A673 (cell line): Measurements from ENCODE around the gene ESR1. TPM values are rescaled to one million over a fixed set of nuclear protein-coding genes. Genes with fewer than 3 reads are reported as not detected.

Experiments used
- BruUV-seq: library from RNA; stranded (reverse); fragments of 400-500 nt; replicated peaks from 2 replicates; lab custom pipeline; 2021; lab: Mats Ljungman, UMichigan
- CTCF ChIA-PET: fragments of 300-600 bp; sonication (Branson Sonifier 250); formaldehyde crosslinking; loops from one replicate; lab custom pipeline; 2022; ENCODE audit warnings: antibody characterized with exemption; lab: Charles Lee
- POLR2A ChIA-PET: fragments of 300-600 bp; sonication (Branson Sonifier 250); formaldehyde crosslinking; loops from one replicate; lab custom pipeline; 2022; ENCODE audit warnings: antibody characterized with exemption; ENCODE audit not compliant: low non-redundant PET; lab: Charles Lee
- DNase-seq: peaks from one replicate; pipeline ENCODE4 v3.0.0-alpha.2; 2015; ENCODE audit warnings: low spot score
- H3K27ac ChIP-seq: fragments of 200-600 bp; sonication (generic); 2 replicates; pipeline ENCODE4 v1.5.1; 2016; ENCODE audit warnings: mixed run types, low read depth, mild to moderate bottlenecking, mixed read lengths, antibody characterized with exemption, low read length; ENCODE audit not compliant: poor library complexity, severe bottlenecking
- H3K27me3 ChIP-seq: fragments of 200-600 bp; sonication (generic); replicated peaks from 2 replicates; pipeline ENCODE4 v1.6.1; 2017; ENCODE audit warnings: mixed run types, low read depth, mild to moderate bottlenecking, mixed read lengths, antibody characterized with exemption, low read length; ENCODE audit not compliant: insufficient read depth, poor library complexity
- H3K36me3 ChIP-seq: fragments of 200-600 bp; sonication (generic); 2 replicates; pipeline ENCODE4 v1.6.1; 2016; ENCODE audit warnings: mixed run types, mild to moderate bottlenecking, mixed read lengths, antibody characterized with exemption, low read length; ENCODE audit not compliant: insufficient read depth, poor library complexity, severe bottlenecking
- H3K4me1 ChIP-seq: fragments of 200-600 bp; sonication (generic); 2 replicates; pipeline ENCODE4 v1.6.1; 2017; ENCODE audit warnings: mixed run types, mild to moderate bottlenecking, mixed read lengths, antibody characterized with exemption, low read length; ENCODE audit not compliant: insufficient read depth, poor library complexity, severe bottlenecking
- H3K4me3 ChIP-seq: fragments of 200-600 bp; sonication (generic); 2 replicates; pipeline ENCODE4 v1.5.1; 2016; ENCODE audit warnings: low read depth, mixed run types, mild to moderate bottlenecking, mixed read lengths, low read length; ENCODE audit not compliant: poor library complexity, severe bottlenecking
- H3K9me3 ChIP-seq: fragments of 200-600 bp; sonication (generic); 2 replicates; pipeline ENCODE4 v1.6.1; 2016; ENCODE audit warnings: mixed run types, low read depth, mild to moderate bottlenecking, mixed read lengths, antibody characterized with exemption, low read length; ENCODE audit not compliant: poor library complexity, severe bottlenecking
- EZH2 ChIP-seq: fragments of 200-600 bp; sonication (generic); IDR thresholded peaks from 2 replicates; pipeline ENCODE4 v1.6.1; 2017; ENCODE audit warnings: borderline replicate concordance, low read depth, mild to moderate bottlenecking, mixed read lengths, antibody characterized with exemption, low read length; ENCODE audit not compliant: poor library complexity, severe bottlenecking
- intact Hi-C: fragments of 100-400 bp; cut with micrococcal nuclease; formaldehyde crosslinking; loops from one replicate; pipeline ENCODE4 v1.10.0; 2022; ENCODE audit not compliant: unreplicated experiment
- total RNA-seq: library from RNA; stranded (reverse); gene quantifications from 2 replicates; pipeline ENCODE4 v1.2.3, GENCODE V29; 2021
- TF ChIP-seq, protein P1 (sequence below): fragments of 300-800, 200-600 bp; sonication (generic); conservative IDR thresholded peaks from 2 replicates; pipeline ENCODE4 v1.5.1; 2017; ENCODE audit warnings: low read depth, mild to moderate bottlenecking, antibody characterized with exemption, low read length, moderate library complexity, mixed read lengths

ESR1 gene
- total RNA-seq, 1 experiment from 2014 or later = not detected

DNA sequence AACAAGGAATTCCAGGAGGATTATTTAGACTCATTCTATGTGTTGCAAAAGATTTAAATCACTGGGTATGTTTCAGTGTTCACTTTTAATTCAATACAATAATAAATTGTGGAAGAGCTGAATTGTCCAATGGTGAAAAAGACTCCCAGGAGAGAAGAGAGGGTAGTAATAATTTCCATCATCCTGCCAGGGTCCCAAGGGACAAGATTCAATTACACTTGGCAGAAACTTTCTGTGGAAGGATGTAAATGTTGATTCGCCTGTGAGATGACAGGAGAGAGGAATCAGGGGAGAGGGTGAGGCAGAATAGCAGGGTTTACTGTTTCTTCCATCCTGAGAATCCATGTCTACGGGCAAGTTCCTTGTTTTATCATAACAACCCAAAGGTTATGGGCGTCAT lies 342.7 kb downstream of the ESR1 start:
- no peaks in the 10 kb centered on the region for H3K4me1 ChIP-seq
- no peaks in the 10 kb centered on the region for H3K27me3 ChIP-seq
- ChIA-PET POLR2A (no interaction called here), CTCF (no interaction called here)
- H3K9me3 ChIP-seq = no peaks in the 10 kb centered on the region
- H3K4me3 ChIP-seq = no peak overlapping the region
- H3K27ac ChIP-seq = no peak overlapping the region
- peak; percentile 48 for DNase-seq
- intact Hi-C loops = no loop called here
- no peaks in the 10 kb centered on the region for H3K36me3 ChIP-seq
- TF ChIP-seq, protein P1, sequence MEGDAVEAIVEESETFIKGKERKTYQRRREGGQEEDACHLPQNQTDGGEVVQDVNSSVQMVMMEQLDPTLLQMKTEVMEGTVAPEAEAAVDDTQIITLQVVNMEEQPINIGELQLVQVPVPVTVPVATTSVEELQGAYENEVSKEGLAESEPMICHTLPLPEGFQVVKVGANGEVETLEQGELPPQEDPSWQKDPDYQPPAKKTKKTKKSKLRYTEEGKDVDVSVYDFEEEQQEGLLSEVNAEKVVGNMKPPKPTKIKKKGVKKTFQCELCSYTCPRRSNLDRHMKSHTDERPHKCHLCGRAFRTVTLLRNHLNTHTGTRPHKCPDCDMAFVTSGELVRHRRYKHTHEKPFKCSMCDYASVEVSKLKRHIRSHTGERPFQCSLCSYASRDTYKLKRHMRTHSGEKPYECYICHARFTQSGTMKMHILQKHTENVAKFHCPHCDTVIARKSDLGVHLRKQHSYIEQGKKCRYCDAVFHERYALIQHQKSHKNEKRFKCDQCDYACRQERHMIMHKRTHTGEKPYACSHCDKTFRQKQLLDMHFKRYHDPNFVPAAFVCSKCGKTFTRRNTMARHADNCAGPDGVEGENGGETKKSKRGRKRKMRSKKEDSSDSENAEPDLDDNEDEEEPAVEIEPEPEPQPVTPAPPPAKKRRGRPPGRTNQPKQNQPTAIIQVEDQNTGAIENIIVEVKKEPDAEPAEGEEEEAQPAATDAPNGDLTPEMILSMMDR = no peak
- no peak for TF ChIP-seq EZH2
- BruUV-seq = no TSS peak

DNA sequence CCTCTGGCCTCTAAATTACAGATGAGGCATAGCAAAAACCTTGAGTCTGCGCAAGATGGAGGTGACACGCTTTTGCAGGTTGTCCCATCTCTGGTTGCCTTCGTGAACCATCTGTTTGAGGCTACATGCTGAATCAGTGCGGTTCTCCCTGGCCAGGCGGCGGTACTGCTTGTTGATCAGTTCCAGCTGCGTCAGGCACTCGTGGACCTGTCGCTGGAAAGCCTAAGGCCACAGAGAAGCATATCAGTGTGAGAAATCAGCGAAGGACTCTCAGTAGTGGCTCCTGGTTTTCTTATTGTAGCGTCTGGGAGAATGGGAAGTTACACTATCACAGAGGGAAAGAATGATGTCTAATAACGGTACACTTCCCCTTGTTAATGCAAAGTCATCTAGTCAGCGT lies 344.4 kb downstream of the ESR1 start:
- intact Hi-C loops = no loop called here
- Histone ChIP-seq H3K27ac (no peak overlapping the region), H3K9me3 (no peaks in the 10 kb centered on the region), H3K4me1 (no peaks in the 10 kb centered on the region), H3K27me3 (no peaks in the 10 kb centered on the region), H3K36me3 (no peaks in the 10 kb centered on the region), H3K4me3 (no peak overlapping the region)
- POLR2A ChIA-PET = no interaction called here
- BruUV-seq = no TSS peak
- DNase-seq = no peak
- CTCF ChIA-PET = no interaction called here
- no peak for TF ChIP-seq EZH2
- TF ChIP-seq, protein P1 = no peak

DNA sequence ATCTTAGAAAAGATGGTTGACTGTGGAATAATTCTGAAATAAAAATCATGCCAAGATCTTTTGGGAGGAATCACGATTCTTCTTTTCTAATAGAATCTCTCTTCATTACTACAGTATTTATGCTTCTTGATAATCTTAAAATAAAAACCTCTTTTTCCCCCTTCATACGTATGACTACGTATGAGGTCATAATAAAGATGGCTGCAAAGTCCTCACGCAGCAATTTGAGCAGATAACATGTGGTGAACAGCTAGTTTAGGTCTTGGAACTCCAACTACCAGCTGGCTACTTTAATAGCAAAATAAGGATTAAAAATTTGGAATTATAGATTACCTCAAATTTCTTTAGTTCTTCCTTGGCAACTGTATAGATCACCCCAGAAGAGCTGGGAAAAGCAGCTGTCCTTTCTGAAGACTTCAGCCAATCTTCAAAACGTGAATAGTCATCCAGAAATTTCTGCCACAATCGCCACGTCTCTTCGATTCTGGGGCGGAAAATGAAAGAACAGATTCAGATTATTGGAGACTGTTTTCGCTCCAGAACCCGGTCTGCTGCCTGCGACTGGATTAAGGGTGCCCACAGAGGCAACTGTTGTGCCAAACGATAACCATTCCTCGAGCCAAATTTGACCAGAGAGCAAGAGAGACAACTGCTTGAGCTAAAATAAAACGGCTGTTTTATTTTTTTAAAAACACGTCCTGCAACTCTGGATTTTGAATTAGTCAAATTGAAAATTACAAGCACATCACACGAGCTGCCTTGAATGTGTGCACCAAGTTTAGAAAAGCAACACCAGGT lies 347.3 kb downstream of the ESR1 start:
- CTCF ChIA-PET = no interaction called here

More for the DNA sequence above, 347.3 kb downstream of the ESR1 start:
- H3K36me3 ChIP-seq = no peaks in the 10 kb centered on the region
- TF ChIP-seq EZH2 = no peak
- TF ChIP-seq, protein P1 = no peak
- no peak overlapping the region for H3K4me3 ChIP-seq
- no peaks in the 10 kb centered on the region for H3K27me3 ChIP-seq
- intact Hi-C loops = no loop called here
- H3K27ac ChIP-seq = no peak overlapping the region
- no TSS peak for BruUV-seq
- H3K9me3 ChIP-seq = no peaks in the 10 kb centered on the region
- no peaks in the 10 kb centered on the region for H3K4me1 ChIP-seq
- POLR2A ChIA-PET = interaction anchor here (0.8 kb wide), 1 partner anchor 1975 kb away, joined by 3 read pairs; no protein-coding TSS in a partner anchor
- DNase-seq = no peak
